Neural cell (in vitro differentiated cells): Measurements from ENCODE around the gene RANBP1. TPM values are rescaled to one million over a fixed set of nuclear protein-coding genes. Genes with fewer than 3 reads are reported as not detected.

Source experiments
- H2AFZ ChIP-seq: fragments of 200-600, 300-800 bp; sonication (generic), shearing (Covaris generic); 2 replicates; pipeline ENCODE4 v1.6.0; 2014; ENCODE audit warnings: low read depth, mild to moderate bottlenecking, antibody characterized with exemption, low read length, moderate library complexity
- H3F3A ChIP-seq: fragments of 200-600 bp; shearing (Covaris generic); 2 replicates; pipeline ENCODE4 v1.6.1; 2016; ENCODE audit warnings: mild to moderate bottlenecking, moderate library complexity, mixed read lengths, antibody characterized with exemption, low read length; ENCODE audit not compliant: insufficient read depth, poor library complexity, severe bottlenecking
- H3K27ac ChIP-seq: fragments of 200-600, 300-800 bp; sonication (generic), shearing (Covaris generic); 2 replicates; pipeline ENCODE4 v1.5.1; 2014; ENCODE audit warnings: mild to moderate bottlenecking, low read length, moderate library complexity
- H3K27me3 ChIP-seq: fragments of 300-800, 200-600 bp; sonication (generic), shearing (Covaris generic); 2 replicates; pipeline ENCODE4 v1.6.0; 2014; ENCODE audit warnings: mild to moderate bottlenecking, low read depth, low read length, moderate library complexity; ENCODE audit not compliant: insufficient read depth
- H3K36me3 ChIP-seq: fragments of 300-800, 200-600 bp; sonication (generic), shearing (Covaris generic); 2 replicates; pipeline ENCODE4 v1.5.1; 2014; ENCODE audit warnings: mild to moderate bottlenecking, antibody characterized with exemption, low read length, moderate library complexity; ENCODE audit not compliant: insufficient read depth
- H3K4me2 ChIP-seq: fragments of 300-800, 200-600 bp; sonication (generic), shearing (Covaris generic); 2 replicates; pipeline ENCODE4 v1.6.0; 2014; ENCODE audit warnings: mild to moderate bottlenecking, low read length
- H3K4me3 ChIP-seq: fragments of 300-800, 200-600 bp; sonication (generic), shearing (Covaris generic); 2 replicates; pipeline ENCODE4 v1.5.1; 2014; ENCODE audit warnings: mild to moderate bottlenecking, low read length, moderate library complexity
- H3K79me2 ChIP-seq: fragments of 200-600 bp; shearing (Covaris generic); replicated peaks from 2 replicates; pipeline ENCODE4 v1.6.0; 2014; ENCODE audit warnings: mild to moderate bottlenecking, low read length, moderate library complexity; ENCODE audit not compliant: insufficient read depth
- H3K9ac ChIP-seq: fragments of 300-800, 200-600 bp; sonication (generic), shearing (Covaris generic); 2 replicates; pipeline ENCODE4 v1.6.1; 2016; ENCODE audit warnings: mild to moderate bottlenecking, low read length, mixed read lengths
- H3K9me2 ChIP-seq: fragments of 200-600 bp; shearing (Covaris generic); 2 replicates; pipeline ENCODE4 v1.6.1; 2016; ENCODE audit warnings: mild to moderate bottlenecking, low read length, mixed read lengths; ENCODE audit not compliant: insufficient read depth
- H3K9me3 ChIP-seq: fragments of 200-600, 300-800 bp; sonication (generic), shearing (Covaris generic); 2 replicates; pipeline ENCODE4 v1.6.1; 2016; ENCODE audit warnings: mild to moderate bottlenecking, mixed run types, low read length, moderate library complexity, mixed read lengths
- H4K20me1 ChIP-seq: fragments of 200-600 bp; shearing (Covaris generic); 2 replicates; pipeline ENCODE4 v1.6.1; 2016; ENCODE audit warnings: mild to moderate bottlenecking, mixed run types; ENCODE audit not compliant: insufficient read depth
- CTCF ChIP-seq: fragments of 450-650 bp; IDR thresholded peaks from 2 replicates; pipeline ENCODE4 v1.5.1; 2014; ENCODE audit warnings: antibody characterized with exemption, mild to moderate bottlenecking, moderate library complexity; ENCODE audit not compliant: poor library complexity, severe bottlenecking
- EP300 ChIP-seq: fragments of 450-650 bp; conservative IDR thresholded peaks from 2 replicates; pipeline ENCODE4 v1.6.1; 2014; ENCODE audit warnings: antibody characterized with exemption, mild to moderate bottlenecking, moderate library complexity; ENCODE audit not compliant: poor library complexity, severe bottlenecking
- EZH2 ChIP-seq: fragments of 200-600, 300-800 bp; shearing (Covaris generic), sonication (generic); IDR thresholded peaks from 2 replicates; pipeline ENCODE4 v1.6.1; 2014; ENCODE audit warnings: antibody characterized with exemption, low read length, borderline replicate concordance, mild to moderate bottlenecking; ENCODE audit not compliant: insufficient read depth, poor library complexity, severe bottlenecking
- MXI1 ChIP-seq: fragments of 450-650 bp; conservative IDR thresholded peaks from 2 replicates; pipeline ENCODE4 v1.6.1; 2014; ENCODE audit warnings: antibody characterized with exemption, mild to moderate bottlenecking; ENCODE audit not compliant: poor library complexity, severe bottlenecking
- POLR2AphosphoS5 ChIP-seq: IDR thresholded peaks from 2 replicates; pipeline ENCODE4 v1.6.1; 2012
- RAD21 ChIP-seq: fragments of 450-650 bp; conservative IDR thresholded peaks from 2 replicates; pipeline ENCODE4 v1.6.1; 2014; ENCODE audit warnings: antibody characterized with exemption, mild to moderate bottlenecking, moderate library complexity
- SMC3 ChIP-seq: fragments of 450-650 bp; conservative IDR thresholded peaks from 2 replicates; pipeline ENCODE4 v1.6.1; 2014; ENCODE audit warnings: antibody characterized with exemption, mild to moderate bottlenecking, moderate library complexity; ENCODE audit not compliant: poor library complexity
- TAF1 ChIP-seq: IDR thresholded peaks from 2 replicates; pipeline ENCODE4 v1.6.1; 2012; ENCODE audit warnings: low read depth
- polyA plus RNA-seq: library from polyadenylated mRNA; depleted of rRNA; stranded (reverse); fragments of >200 nt; gene quantifications from 2 replicates; pipeline ENCODE4 v1.2.3, GENCODE V29; 2014
- TF ChIP-seq, protein P1 (sequence below): IDR thresholded peaks from 2 replicates; pipeline ENCODE4 v1.6.1; 2012; ENCODE audit warnings: borderline replicate concordance

The RANBP1 gene
- polyA plus RNA-seq, 1 donor from 2014 or later = 360 TPM

- Histone ChIP-seq H3F3A (no peaks in the 10 kb centered on the region), H3K27ac (no peak overlapping the region)
- TF ChIP-seq EZH2 (no peak), SMC3 (no peak), EP300 (no peak), TAF1 (no peak), RAD21 (no peak), MXI1 (no peak), CTCF (no peak), POLR2AphosphoS5 (no peak)
- TF ChIP-seq, protein P1, sequence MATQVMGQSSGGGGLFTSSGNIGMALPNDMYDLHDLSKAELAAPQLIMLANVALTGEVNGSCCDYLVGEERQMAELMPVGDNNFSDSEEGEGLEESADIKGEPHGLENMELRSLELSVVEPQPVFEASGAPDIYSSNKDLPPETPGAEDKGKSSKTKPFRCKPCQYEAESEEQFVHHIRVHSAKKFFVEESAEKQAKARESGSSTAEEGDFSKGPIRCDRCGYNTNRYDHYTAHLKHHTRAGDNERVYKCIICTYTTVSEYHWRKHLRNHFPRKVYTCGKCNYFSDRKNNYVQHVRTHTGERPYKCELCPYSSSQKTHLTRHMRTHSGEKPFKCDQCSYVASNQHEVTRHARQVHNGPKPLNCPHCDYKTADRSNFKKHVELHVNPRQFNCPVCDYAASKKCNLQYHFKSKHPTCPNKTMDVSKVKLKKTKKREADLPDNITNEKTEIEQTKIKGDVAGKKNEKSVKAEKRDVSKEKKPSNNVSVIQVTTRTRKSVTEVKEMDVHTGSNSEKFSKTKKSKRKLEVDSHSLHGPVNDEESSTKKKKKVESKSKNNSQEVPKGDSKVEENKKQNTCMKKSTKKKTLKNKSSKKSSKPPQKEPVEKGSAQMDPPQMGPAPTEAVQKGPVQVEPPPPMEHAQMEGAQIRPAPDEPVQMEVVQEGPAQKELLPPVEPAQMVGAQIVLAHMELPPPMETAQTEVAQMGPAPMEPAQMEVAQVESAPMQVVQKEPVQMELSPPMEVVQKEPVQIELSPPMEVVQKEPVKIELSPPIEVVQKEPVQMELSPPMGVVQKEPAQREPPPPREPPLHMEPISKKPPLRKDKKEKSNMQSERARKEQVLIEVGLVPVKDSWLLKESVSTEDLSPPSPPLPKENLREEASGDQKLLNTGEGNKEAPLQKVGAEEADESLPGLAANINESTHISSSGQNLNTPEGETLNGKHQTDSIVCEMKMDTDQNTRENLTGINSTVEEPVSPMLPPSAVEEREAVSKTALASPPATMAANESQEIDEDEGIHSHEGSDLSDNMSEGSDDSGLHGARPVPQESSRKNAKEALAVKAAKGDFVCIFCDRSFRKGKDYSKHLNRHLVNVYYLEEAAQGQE = no peak
Measured at GRCh38 chr22:20173246-20173645, 57.3 kb downstream of the RANBP1 start.

DNA sequence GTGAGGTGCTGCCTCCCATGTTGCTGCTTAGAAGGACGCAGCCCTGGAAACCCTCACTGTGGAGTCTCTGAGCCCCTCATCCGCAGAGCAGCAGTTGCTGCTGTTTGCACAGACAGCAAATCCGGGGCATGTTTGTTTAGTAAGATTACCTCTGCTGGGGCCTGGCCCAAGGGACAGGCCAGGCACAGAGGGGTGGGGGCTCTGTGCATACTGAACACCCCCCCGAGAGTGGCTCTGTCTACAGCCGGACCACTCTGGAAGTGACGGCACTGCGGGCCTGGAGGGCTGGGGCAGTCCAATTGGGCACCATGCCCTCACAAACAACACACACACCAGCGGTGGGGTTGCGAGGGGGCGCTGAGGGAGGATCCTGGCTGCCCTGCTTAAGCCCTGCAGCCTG is 57.9 kb downstream of the RANBP1 start:
- Histone ChIP-seq H4K20me1 (no peaks in the 10 kb centered on the region), H3K4me2 (no peak overlapping the region), H3F3A (no peaks in the 10 kb centered on the region)

More at GRCh38 chr22:20173246-20173645, 57.3 kb downstream of the RANBP1 start:
- Histone ChIP-seq H3K36me3 (no peaks in the 10 kb centered on the region), H3K9me3 (no peaks in the 10 kb centered on the region), H3K79me2 (no peaks in the 10 kb centered on the region), H2AFZ (no peak overlapping the region), H3K9ac (no peak overlapping the region), H3K4me2 (no peak overlapping the region), H3K4me3 (no peak overlapping the region), H3K27me3 (no peaks in the 10 kb centered on the region), H3K9me2 (no peaks in the 10 kb centered on the region), H4K20me1 (no peaks in the 10 kb centered on the region)

More for the DNA sequence above, 57.9 kb downstream of the RANBP1 start:
- Histone ChIP-seq H3K9me2 (no peaks in the 10 kb centered on the region), H3K9me3 (no peaks in the 10 kb centered on the region), H3K4me3 (no peak overlapping the region), H3K36me3 (no peaks in the 10 kb centered on the region), H3K27ac (no peak overlapping the region), H3K9ac (no peak overlapping the region), H3K79me2 (no peaks in the 10 kb centered on the region), H3K27me3 (no peaks in the 10 kb centered on the region), H2AFZ (no peak overlapping the region)
- TF ChIP-seq EP300 = no peak
- no peak for TF ChIP-seq EZH2
- TF ChIP-seq, protein P1 = no peak
- TF ChIP-seq RAD21 = no peak
- no peak for TF ChIP-seq TAF1
- TF ChIP-seq CTCF = no peak
- no peak for TF ChIP-seq MXI1
